CD14-positive monocyte (primary cell): ENCODE results near the gene PLIN3. TPM values are rescaled to one million over a fixed set of nuclear protein-coding genes. Genes with fewer than 3 reads are reported as not detected.

Experiments
- DNase-seq, 3 donors: peaks; one replicate each; pipeline ENCODE4 v3.0.0-alpha.2; 2011 to 2022
- H2AFZ ChIP-seq: 2 replicates; pipeline ENCODE4 v1.6.0; 2012; ENCODE audit warnings: mild to moderate bottlenecking, low read depth, low read length, inconsistent platforms; ENCODE audit not compliant: insufficient read depth, poor library complexity, severe bottlenecking
- H3K27ac ChIP-seq, 2 donors: 1 replicate in 1 of 2; 2 replicates in 1 of 2; pipeline ENCODE4 v1.5.1; 2012 to 2013; ENCODE audit warnings: low read length in 2 of 2, control low read depth in 1 of 2, inconsistent platforms in 1 of 2, low read depth in 1 of 2, mild to moderate bottlenecking in 1 of 2
- H3K27me3 ChIP-seq, 2 donors: one replicate each; pipeline versions ENCODE4 v1.6.0 to v1.6.1; 2011 to 2013; ENCODE audit warnings: low read length in 2 of 2; ENCODE audit not compliant: control insufficient read depth in 2 of 2, insufficient read depth in 2 of 2
- H3K36me3 ChIP-seq, 2 donors: replicated peaks in 1 of 2; 1 replicate in 1 of 2; 2 replicates in 1 of 2; pipeline versions ENCODE4 v1.5.1 to v1.6.1; 2012 to 2013; ENCODE audit warnings: low read length in 2 of 2, control low read depth in 1 of 2, inconsistent platforms in 1 of 2, mild to moderate bottlenecking in 1 of 2; ENCODE audit not compliant: insufficient read depth in 2 of 2, control insufficient read depth in 1 of 2
- H3K4me1 ChIP-seq, 2 donors: 1 replicate in 1 of 2; 2 replicates in 1 of 2; pipeline versions ENCODE4 v1.5.1 to v1.6.1; 2012 to 2013; ENCODE audit warnings: low read length in 2 of 2, control low read depth in 1 of 2, inconsistent platforms in 1 of 2, mild to moderate bottlenecking in 1 of 2, moderate library complexity in 1 of 2; ENCODE audit not compliant: insufficient read depth in 2 of 2, control insufficient read depth in 1 of 2
- H3K4me2 ChIP-seq: replicated peaks from 2 replicates; pipeline ENCODE3; 2012; ENCODE audit warnings: low read length, moderate library complexity, mild to moderate bottlenecking; ENCODE audit not compliant: poor library complexity, severe bottlenecking; ENCODE audit errors: extremely low read depth
- H3K4me3 ChIP-seq, 3 experiments: fragments of 200-600 bp in 1 of 3; sonication (generic) in 1 of 3; replicated peaks in 1 of 3; 1 replicate in 2 of 3; 2 replicates in 1 of 3; pipeline ENCODE4 v1.5.1; 2011 to 2013; ENCODE audit warnings: low read length in 3 of 3, mild to moderate bottlenecking in 3 of 3, control low read depth in 2 of 3, low read depth in 2 of 3, inconsistent platforms in 1 of 3, moderate library complexity in 1 of 3
- H3K79me2 ChIP-seq: 2 replicates; pipeline ENCODE4 v1.6.0; 2012; ENCODE audit warnings: mild to moderate bottlenecking, control low read depth, inconsistent platforms, low read length, moderate library complexity; ENCODE audit not compliant: insufficient read depth
- H3K9ac ChIP-seq: 2 replicates; pipeline ENCODE4 v1.6.0; 2017; ENCODE audit warnings: low read length, mild to moderate bottlenecking; ENCODE audit not compliant: insufficient read depth, poor library complexity, severe bottlenecking
- H3K9me3 ChIP-seq, 2 donors: replicated peaks in 1 of 2; 1 replicate in 1 of 2; 2 replicates in 1 of 2; pipeline versions ENCODE4 v1.5.1 to v1.6.1; 2012 to 2013; ENCODE audit warnings: low read length in 2 of 2, control low read depth in 1 of 2; ENCODE audit not compliant: control insufficient read depth in 1 of 2, insufficient read depth in 1 of 2
- H4K20me1 ChIP-seq: 2 replicates; pipeline ENCODE4 v1.6.0; 2012; ENCODE audit warnings: mild to moderate bottlenecking, low read length, control low read depth, moderate library complexity; ENCODE audit not compliant: insufficient read depth
- H3K27ac Mint-ChIP-seq, 7 donors: one replicate each; pipeline ENCODE4 v1.8.0; 2020; ENCODE audit warnings: mild to moderate bottlenecking in 7 of 7, mixed read lengths in 7 of 7, moderate library complexity in 6 of 7, inconsistent platforms in 2 of 7
- H3K27me3 Mint-ChIP-seq, 3 donors: one replicate each; pipeline ENCODE4 v1.8.0; 2021 to 2022; ENCODE audit warnings: low read depth in 3 of 3, mild to moderate bottlenecking in 3 of 3, mixed read lengths in 3 of 3, moderate library complexity in 3 of 3, inconsistent platforms in 1 of 3
- H3K36me3 Mint-ChIP-seq, 2 donors: one replicate each; pipeline ENCODE4 v1.8.0; 2020; ENCODE audit warnings: mixed read lengths in 2 of 2, inconsistent platforms in 1 of 2, mild to moderate bottlenecking in 1 of 2
- H3K4me1 Mint-ChIP-seq: one replicate; pipeline ENCODE4 v1.8.0; 2020; ENCODE audit warnings: mild to moderate bottlenecking, mixed read lengths
- H3K4me3 Mint-ChIP-seq, 2 donors: one replicate each; pipeline ENCODE4 v1.8.0; 2020; ENCODE audit warnings: mild to moderate bottlenecking in 2 of 2, mixed read lengths in 2 of 2, moderate library complexity in 1 of 2
- H3K9me3 Mint-ChIP-seq, 7 donors: one replicate each; pipeline ENCODE4 v1.8.0; 2020 to 2022; ENCODE audit warnings: mixed read lengths in 7 of 7, mild to moderate bottlenecking in 6 of 7, moderate library complexity in 6 of 7, inconsistent platforms in 2 of 7
- WGBS: methylation state at CpG from one replicate; pipeline ENCODE4 v1.1.5; 2013; ENCODE audit warnings: missing lambda C conversion rate; ENCODE audit not compliant: insufficient coverage; 5-methylcytosine and 5-hydroxymethylcytosine counted together
- intact Hi-C, 2 donors: fragments of 100-400 bp; cut with micrococcal nuclease; formaldehyde crosslinking; loops; one replicate each; pipeline versions ENCODE4 v1.15.0 to v1.15.1; 2023
- polyA plus RNA-seq, 3 donors: library from polyadenylated mRNA; depleted of rRNA in 1 of 3; unstranded in 2 of 3; stranded (reverse) in 1 of 3; fragments of 300-500 nt in 2 of 3; fragments of >200 nt in 1 of 3; fragmentation: Illumina TruSeq in 2 of 3; gene quantifications; 1 replicate in 2 of 3; 2 replicates in 1 of 3; pipeline ENCODE4 v1.2.3, GENCODE V29; 2012 to 2021
- TF ChIP-seq, protein P1 (sequence below): fragments of 200-600 bp; IDR thresholded peaks from one replicate; pipeline ENCODE4 v1.8.0; 2022; ENCODE audit warnings: antibody characterized with exemption, mild to moderate bottlenecking

The PLIN3 gene
- polyA plus RNA-seq, 3 donors = 78.8 to 151 (median 138) TPM

DNA sequence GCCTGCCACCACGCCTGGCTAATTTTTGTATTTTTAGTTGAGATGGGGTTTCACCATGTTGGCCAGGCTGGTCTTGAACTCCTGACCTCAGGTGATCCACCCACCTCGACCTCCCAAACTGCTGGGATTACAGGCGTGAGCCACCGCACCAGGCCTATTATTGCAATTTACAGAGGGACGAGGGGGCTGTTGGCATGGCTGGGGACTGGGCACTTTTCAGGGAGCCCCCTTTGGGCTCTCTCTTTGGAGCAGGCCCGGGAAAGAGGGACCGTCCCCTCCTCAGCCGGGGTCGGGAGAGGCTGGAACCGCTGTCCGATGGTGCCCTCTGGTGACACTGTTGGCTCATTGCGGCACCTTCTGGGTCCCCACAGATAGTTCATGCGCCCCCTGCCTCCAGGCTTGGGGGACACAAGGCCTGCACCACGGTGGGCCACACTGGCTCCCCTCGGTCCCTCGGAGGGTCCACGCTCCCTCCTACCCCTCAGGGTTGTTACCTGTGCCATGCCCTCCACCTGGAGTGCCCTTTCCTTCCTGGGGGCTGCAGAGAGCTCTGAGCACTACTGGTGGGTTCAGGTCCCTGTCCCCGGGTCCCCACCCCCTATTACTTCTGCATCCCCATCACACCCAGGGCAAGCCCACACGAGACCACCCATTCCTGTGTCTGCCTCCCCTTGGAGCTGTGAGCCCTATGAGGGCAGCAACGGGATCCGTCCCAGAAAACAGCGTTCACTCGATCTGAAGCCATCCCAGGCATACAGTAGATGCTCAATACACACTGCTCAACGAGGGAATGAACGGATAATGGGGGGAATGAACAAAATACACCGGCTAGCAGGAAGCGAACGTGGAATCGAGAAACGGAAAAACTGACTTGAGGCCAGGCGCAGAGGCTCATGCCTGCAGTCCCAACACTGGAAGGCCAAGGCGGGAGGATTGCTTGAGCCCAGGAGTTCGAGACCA, 63.5 kb downstream of the PLIN3 start:
- Mint-ChIP-seq H3K4me1 (peaks cover 29% of the 10 kb centered on the region), H3K27ac (peak overlapping the region in 2 of 7 donors; percentile 8 to 60), H3K36me3 (peaks cover 0 to 3% of the 10 kb centered on the region in 2 donors), H3K9me3 (no peaks in the 10 kb centered on the region), H3K27me3 (peaks cover 0 to 2% (median 1%) of the 10 kb centered on the region in 3 donors), H3K4me3 (no peak overlapping the region)
- intact Hi-C loops = loop anchor here in 1 of 2 donors (10.0 kb wide), 2 partner anchors 161 to 221 kb away; partner anchors contain the start of gene KDM4B
- Histone ChIP-seq H3K9ac (no peak overlapping the region), H3K27me3 (no peaks in the 10 kb centered on the region), H3K27ac (no peak overlapping the region), H3K4me3 (no peak overlapping the region), H3K4me1 (peaks cover 31 to 37% of the 10 kb centered on the region in 2 donors), H2AFZ (no peak overlapping the region), H3K4me2 (peak overlapping the region; percentile 21), H3K36me3 (no peaks in the 10 kb centered on the region), H3K79me2 (no peaks in the 10 kb centered on the region), H4K20me1 (no peaks in the 10 kb centered on the region), H3K9me3 (no peaks in the 10 kb centered on the region)
- TF ChIP-seq, protein P1, sequence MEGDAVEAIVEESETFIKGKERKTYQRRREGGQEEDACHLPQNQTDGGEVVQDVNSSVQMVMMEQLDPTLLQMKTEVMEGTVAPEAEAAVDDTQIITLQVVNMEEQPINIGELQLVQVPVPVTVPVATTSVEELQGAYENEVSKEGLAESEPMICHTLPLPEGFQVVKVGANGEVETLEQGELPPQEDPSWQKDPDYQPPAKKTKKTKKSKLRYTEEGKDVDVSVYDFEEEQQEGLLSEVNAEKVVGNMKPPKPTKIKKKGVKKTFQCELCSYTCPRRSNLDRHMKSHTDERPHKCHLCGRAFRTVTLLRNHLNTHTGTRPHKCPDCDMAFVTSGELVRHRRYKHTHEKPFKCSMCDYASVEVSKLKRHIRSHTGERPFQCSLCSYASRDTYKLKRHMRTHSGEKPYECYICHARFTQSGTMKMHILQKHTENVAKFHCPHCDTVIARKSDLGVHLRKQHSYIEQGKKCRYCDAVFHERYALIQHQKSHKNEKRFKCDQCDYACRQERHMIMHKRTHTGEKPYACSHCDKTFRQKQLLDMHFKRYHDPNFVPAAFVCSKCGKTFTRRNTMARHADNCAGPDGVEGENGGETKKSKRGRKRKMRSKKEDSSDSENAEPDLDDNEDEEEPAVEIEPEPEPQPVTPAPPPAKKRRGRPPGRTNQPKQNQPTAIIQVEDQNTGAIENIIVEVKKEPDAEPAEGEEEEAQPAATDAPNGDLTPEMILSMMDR = peak; percentile 83
- DNase-seq = peak; percentile 25 to 66 (median 65)
- WGBS = 48% methylated on average over 28 of the region's 33 CpGs

GRCh38 chr19:4802711-4803110, 64.8 kb downstream of the PLIN3 start:
- Histone ChIP-seq H3K27me3 (no peaks in the 10 kb centered on the region), H3K9ac (no peak overlapping the region), H3K36me3 (no peaks in the 10 kb centered on the region), H3K4me3 (no peak overlapping the region), H3K4me1 (peaks cover 18 to 24% of the 10 kb centered on the region in 2 donors), H4K20me1 (no peaks in the 10 kb centered on the region), H3K27ac (no peak overlapping the region), H3K9me3 (no peaks in the 10 kb centered on the region), H2AFZ (no peak overlapping the region), H3K4me2 (no peak overlapping the region), H3K79me2 (no peaks in the 10 kb centered on the region)
- Mint-ChIP-seq H3K4me1 (peaks cover 20% of the 10 kb centered on the region), H3K9me3 (no peaks in the 10 kb centered on the region), H3K36me3 (peaks cover 2 to 13% of the 10 kb centered on the region in 2 donors), H3K27ac (no peak overlapping the region), H3K27me3 (peaks cover 0 to 2% (median 2%) of the 10 kb centered on the region in 3 donors), H3K4me3 (no peak overlapping the region)
- no peak for DNase-seq
- 86% methylated on average over 3 of the region's 7 CpGs for WGBS
- TF ChIP-seq, protein P1 = no peak
- intact Hi-C loops = loop anchor here in 1 of 2 donors (10.0 kb wide), 2 partner anchors 162 to 222 kb away; partner anchors contain the start of gene KDM4B
